ENCODE measurements around the gene SIDT2.

GRCh38 chr11:117169736-117170135 is 8.8 kb upstream of the SIDT2 start:
- no peak for TF ChIP-seq CTCF (IDR thresholded peaks at IDR 0.05)
- TF ChIP-seq POLR2A (IDR thresholded peaks at IDR 0.05) = no peak

All from testis (tissue), 2 donors.